Activated CD4-positive, alpha-beta T cell treated with anti-CD3 and anti-CD28 coated beads for 1 hour (primary cell): ENCODE measurements around the gene PHKB.
"Not testable (repeated sequence)": the region's sequence is repeated elsewhere in the genome, so short reads cannot be mapped to it uniquely, and the experiment has no call there.

ENCODE experiments used
- DNase-seq: peaks from one replicate; pipeline ENCODE4 v3.0.0-alpha.2; 2020

The PHKB gene

GRCh38 chr16:47631131-47631530, 170.0 kb downstream of the PHKB start:
- DNase-seq: no peak

DNA sequence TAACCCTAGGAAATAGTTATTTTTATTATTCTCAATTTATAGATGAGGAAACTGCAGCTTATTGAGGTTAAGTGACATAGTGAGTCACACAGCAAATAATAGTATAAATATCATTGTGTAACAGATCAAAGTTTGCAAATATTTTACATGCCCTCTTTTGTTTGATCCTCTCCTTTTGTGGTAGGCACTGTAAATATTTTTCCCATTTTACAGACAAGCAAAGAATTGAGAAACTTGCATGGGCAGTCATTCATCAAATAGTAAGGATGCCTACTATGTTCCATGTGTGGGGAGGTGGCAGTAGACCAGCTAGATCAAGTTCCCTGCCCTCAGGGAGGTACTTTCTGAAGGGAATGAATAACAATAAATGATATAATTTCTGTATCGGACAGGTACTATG, 173.0 kb downstream of the PHKB start:
- DNase-seq: no peak

DNA sequence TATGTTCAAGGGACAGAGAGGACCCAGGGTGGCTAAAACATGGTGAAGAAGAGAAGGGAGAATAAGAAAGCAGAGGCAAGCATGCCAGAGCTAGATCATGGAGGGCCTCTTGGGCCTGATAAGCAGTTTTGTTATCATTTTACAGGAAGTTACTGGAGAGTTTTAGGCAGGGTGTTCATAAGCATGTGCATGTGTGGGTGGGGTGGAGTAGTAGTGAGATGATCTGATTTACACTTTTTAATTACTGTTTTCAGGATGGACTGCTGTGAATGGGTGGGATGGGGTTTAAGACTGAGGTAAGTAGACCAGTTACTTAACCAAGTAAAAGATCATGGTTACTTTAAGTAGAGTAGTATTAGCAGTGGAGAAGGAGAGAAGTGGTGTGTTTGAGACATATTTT, 173.6 kb downstream of the PHKB start:
- no peak for DNase-seq

DNA sequence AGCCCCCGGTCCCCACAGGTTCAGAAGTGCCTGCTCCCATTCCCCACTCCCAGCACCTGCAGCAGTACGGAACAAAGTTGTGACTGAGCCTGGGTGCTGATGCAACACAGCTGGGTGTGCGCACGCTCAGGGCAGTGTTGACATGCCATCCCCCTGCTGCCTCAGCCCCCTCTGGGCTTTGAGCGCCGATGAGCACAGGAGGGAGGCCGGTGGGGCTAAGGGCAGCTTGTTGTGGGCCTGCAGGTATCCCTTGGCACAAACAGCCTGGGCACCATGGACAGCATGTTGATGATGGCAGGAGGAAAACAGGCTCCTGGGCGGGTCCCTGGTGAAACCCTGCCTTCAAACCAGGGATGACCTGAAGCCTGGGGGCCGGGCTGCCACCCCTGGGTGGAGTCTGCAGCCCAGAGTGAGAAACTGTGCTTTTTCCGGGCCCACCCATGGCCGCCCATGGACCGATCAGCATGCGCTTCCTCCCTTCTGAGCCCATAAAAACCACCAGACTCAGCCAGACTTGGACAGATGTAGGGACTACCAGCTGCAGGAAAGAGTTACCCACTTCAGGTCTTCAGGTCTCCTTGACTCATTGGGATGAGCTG, 175.5 kb downstream of the PHKB start:
- DNase-seq: no peak

DNA sequence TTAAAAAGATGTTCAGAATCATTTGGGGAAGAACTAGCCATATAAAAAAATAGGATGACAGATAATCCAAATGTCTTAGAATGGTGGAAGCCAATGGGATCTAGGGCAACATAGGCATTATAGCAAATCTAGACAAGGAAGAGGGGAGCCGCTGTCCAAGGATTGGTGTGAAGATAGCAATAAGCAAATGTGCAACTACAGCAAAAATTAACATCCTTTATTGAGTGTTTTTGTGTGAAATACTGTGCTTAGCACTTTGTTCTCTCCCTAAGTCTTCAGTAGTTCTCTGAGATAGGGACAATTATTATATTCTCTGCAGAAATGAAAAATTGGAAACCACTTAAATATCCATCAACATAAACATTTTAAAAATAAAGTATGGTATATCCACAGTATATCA, 177.0 kb downstream of the PHKB start:
- no peak for DNase-seq

GRCh38 chr16:47640661-47641060, 179.5 kb downstream of the PHKB start:
- no peak for DNase-seq

- no peak for DNase-seq
Observed at GRCh38 chr16:47643323-47644000, 182.3 kb downstream of the PHKB start.

GRCh38 chr16:47644166-47644565, 183.0 kb downstream of the PHKB start:
- no peak for DNase-seq

DNA sequence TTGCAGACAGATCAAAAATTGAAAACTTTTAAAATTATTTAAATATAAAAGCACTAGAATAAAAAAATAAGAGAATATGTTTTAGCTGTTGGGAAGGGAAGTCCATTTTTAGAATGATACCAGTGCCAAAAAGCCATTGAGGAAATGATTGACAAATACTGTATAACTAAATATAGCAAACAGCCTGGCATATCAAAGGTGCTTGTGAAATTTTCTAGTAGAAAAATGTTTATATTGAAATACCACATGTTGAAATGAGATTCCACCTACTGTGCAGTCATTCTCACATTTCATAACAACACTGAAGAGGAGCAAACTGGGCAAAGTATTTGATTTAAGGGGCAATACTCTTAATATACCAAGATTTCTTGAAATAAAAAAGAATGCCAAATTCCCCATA, 183.5 kb downstream of the PHKB start:
- no peak for DNase-seq

DNA sequence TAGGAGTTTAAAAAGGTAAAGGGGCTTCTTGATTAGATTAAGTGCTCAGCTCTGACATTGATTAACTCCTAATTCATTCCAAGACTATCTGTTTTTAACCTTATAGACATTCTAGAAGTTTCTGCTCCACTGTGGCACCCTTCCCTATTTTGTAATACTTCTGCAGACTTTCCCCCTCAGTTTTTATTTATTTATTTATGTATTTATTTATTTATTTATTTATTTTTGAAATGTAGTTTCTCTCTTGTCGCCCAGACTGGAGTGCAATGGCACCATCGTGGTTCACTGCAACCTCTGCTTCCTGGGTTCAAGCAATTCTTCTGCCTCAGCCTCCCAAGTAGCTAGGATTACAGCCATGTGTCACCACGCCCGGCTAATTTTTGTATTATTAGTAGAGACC, 185.8 kb downstream of the PHKB start:
- no peak for DNase-seq

- no peak for DNase-seq
Observed at GRCh38 chr16:47657032-47657431, 195.9 kb downstream of the PHKB start.

DNA sequence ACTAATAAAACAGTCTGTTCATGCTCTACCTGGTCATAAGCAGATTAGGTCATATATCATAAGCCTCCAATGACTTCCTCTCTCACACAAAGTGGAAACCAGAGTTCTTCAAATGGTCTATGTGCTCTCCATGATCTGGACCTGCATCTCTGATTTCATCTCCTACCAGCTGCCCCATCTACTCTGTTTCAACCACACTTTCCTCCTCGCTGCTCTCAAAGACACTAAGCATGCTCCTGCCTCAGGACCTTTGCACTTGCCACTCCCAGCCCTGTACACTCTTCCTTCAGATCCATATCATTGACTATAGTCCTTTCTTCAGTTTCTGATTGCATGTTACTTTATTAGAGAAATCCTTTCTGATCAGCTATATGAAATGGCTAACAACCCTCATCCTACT, 196.8 kb downstream of the PHKB start:
- no peak for DNase-seq

- DNase-seq: no peak
Observed at GRCh38 chr16:47660540-47660939, 199.4 kb downstream of the PHKB start.

GRCh38 chr16:47664653-47665325, 203.7 kb downstream of the PHKB start:
- no peak for DNase-seq

DNA sequence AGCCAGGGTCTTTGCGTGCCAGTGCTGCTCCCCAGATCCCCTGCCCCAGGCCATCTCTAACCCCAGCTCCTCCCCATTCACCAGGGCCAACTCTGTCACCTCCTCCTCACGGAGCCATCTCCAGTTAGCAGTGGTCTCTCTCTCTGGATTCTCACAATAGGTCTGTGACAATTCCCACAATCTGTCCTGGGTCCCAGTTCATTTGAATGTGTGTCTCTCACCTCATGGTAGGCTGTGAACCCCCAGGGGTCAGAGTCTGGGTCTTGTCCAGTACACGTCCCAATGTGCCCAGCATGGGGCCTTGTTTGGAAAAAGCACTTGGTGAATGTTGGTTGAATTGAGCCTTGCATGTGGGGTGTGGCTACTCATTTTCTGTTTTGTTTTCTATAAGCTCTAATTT, 205.3 kb downstream of the PHKB start:
- DNase-seq: no peak

- DNase-seq: no peak
Observed at GRCh38 chr16:47667956-47668355, 206.8 kb downstream of the PHKB start.

DNA sequence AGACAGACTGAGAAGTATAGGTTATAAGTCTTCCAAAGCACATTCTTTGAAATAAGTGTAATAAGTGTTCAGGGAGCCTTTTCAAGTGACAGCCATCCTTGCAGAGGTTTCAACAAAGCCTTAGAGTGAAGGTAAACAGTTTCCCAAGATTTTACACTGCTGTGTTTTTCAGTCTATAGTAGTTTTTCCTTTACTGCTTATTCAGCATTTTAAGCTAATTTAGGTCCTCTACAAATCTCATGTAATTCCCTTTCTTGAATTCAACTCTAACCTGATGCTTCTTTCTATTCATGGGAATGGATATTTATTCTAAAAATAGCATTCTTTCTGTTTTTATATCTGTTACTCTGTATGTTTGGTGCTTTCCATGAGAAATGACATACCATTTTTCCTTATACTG, 211.3 kb downstream of the PHKB start:
- no peak for DNase-seq

GRCh38 chr16:47676635-47677177, 215.6 kb downstream of the PHKB start:
- no peak for DNase-seq

DNA sequence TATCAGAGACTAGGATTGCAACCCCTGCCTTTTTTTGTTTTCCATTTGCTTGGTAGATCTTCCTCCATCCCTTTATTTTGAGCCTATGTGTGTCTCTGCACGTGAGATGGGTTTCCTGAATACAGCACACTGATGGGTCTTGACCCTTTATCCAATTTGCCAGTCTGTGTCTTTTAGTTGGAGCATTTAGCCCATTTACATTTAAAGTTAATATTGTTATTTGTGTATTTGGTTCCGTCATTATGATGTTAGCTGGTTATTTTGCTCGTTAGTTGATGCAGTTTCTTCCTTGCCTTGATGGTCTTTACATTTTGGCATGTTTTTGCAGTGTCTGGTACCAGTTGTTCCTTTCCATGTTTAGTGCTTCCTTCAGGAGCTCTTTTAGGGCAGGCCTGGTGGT, 220.4 kb downstream of the PHKB start:
- not testable (repeated sequence) for DNase-seq

GRCh38 chr16:47687694-47688093, 226.6 kb downstream of the PHKB start:
- DNase-seq: no peak

DNA sequence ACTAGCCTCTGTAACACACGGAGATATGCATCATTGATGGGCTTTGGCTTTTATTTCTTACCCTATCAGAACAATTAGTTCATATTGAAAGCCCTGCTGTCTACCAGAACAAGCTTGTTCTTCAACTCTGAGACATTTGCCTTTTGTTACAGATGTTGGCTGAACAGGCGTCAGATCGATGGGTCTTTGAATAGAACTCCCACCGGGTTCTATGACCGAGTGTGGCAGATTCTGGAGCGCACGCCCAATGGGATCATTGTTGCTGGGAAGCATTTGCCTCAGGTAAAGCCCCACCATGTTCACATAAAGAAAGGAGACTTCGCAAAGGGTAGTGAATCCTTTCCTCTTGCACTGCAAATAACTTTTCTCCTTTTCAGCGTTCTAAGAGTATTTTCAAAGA, 232.1 kb downstream of the PHKB start:
- DNase-seq: no peak

- no peak for DNase-seq
Observed at GRCh38 chr16:47694543-47694942, 233.4 kb downstream of the PHKB start.

DNA sequence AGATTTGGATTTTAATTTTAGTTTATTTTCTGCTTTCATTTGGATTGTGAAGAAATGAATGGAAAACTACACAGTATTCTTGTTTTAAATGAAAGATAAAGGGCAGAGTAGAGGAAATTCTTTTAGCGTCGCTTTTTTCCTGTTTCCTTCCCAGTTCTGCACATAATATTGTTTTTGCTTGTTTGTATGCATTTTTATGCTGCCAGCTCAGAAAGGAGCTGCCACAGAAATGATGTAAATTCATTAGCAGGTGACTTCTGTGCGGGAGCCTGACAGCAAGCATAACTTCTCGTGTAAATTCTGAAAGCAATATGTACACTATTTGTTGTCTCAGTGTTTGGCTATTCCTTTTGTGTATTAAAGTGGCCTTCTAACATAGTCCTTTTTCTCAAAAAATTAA, 234.6 kb downstream of the PHKB start:
- DNase-seq: no peak

DNA sequence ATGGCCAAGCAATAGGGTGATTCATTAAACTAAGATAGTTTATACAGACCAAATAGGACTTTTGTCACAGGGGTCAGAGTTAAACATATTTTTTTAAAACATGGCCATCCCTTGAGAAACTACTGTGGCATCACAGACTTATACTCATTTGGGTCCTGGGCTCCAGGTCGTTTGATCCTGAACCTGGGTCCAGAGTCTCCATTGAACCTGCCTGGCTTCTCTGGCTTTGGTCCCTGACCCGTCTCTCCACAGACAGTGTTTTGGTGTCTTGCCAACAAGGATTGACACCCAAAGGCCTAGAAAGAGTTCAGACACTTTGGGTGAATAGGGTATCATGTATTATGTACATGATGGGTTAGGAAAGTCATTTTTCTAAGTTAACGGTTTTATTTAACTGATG, 236.7 kb downstream of the PHKB start:
- no peak for DNase-seq
